ENCODE data around the gene NT5DC4.

GRCh38 chr2:112710956-112711750 lies 9.7 kb upstream of the NT5DC4 start:
- TF ChIP-seq CTCF (IDR thresholded peaks at IDR 0.05; ENCODE audit: borderline replicate concordance, extremely low read depth, low read length, poor library complexity, severe bottlenecking) (no peak), EZH2 (IDR thresholded peaks at IDR 0.05; ENCODE audit: borderline replicate concordance, low read depth, low read length, severe bottlenecking) (no peak)
